ENCODE results near the gene APOL3.

DNA sequence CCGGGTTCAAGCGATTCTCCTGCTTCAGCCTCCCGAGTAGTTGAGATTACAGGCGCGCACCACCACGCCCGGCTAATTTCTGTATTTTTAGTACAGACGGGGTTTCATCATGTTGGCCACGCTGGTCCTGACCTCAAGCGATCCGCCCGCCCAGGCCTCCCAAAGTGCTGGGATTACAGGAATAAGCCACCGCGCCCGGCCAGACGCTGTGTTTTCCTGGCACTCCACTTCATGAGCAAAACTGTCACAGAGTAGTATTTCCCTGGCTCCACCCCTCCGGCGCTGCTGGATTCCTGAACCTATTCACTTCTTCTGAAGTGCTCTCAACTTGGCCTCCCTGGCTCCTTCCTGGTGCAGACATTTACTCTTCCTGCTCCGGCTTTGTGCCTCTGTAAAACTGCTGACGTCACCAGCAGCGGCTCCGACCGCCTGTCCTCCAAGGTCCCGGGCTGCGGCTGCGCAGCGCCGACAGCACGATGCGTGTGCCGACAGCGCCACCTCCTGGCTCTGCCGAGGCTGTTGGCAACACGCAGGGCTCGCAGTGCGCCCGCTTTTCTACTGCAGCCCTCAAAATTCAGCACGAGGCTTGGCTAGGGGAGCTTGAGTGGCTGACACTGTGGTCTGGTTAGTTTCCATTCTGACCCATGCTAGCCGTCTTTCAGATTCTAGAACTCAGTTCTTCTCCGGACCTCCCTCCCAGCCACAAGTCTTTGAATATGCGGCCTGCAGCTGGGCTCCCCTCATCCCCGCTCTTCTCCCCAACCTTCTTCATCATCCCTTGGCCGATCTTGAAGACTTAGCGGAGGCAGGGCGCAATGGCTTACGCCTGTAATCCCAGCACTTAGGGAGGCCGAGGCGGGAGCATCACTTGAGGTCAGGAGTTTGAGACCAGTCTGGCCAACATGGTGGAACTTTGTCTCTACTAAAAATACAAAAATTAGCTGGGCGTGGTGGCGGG lies 36.6 kb downstream of the APOL3 start:
- TF ChIP-seq, protein P1, sequence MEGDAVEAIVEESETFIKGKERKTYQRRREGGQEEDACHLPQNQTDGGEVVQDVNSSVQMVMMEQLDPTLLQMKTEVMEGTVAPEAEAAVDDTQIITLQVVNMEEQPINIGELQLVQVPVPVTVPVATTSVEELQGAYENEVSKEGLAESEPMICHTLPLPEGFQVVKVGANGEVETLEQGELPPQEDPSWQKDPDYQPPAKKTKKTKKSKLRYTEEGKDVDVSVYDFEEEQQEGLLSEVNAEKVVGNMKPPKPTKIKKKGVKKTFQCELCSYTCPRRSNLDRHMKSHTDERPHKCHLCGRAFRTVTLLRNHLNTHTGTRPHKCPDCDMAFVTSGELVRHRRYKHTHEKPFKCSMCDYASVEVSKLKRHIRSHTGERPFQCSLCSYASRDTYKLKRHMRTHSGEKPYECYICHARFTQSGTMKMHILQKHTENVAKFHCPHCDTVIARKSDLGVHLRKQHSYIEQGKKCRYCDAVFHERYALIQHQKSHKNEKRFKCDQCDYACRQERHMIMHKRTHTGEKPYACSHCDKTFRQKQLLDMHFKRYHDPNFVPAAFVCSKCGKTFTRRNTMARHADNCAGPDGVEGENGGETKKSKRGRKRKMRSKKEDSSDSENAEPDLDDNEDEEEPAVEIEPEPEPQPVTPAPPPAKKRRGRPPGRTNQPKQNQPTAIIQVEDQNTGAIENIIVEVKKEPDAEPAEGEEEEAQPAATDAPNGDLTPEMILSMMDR (IDR thresholded peaks at IDR 0.05 in 2 of 3, conservative IDR thresholded peaks at IDR 0.05 in 1 of 3; ENCODE audit: control insufficient read depth in 2 of 3, extremely low read depth in 1 of 3, insufficient read depth in 1 of 3, low read depth in 3 of 3, low read length in 3 of 3) = peak; percentile 98 to 99 (median 99); a peak in 5 of 6 replicates
- no peak for TF ChIP-seq GABPA (IDR thresholded peaks at IDR 0.05; ENCODE audit: low read depth)
- TF ChIP-seq TARDBP (IDR thresholded peaks at IDR 0.05; ENCODE audit: borderline replicate concordance) = no peak
- no peak for TF ChIP-seq POLR2AphosphoS5 (IDR thresholded peaks at IDR 0.05; ENCODE audit: low read length)
- TF ChIP-seq, protein P2, sequence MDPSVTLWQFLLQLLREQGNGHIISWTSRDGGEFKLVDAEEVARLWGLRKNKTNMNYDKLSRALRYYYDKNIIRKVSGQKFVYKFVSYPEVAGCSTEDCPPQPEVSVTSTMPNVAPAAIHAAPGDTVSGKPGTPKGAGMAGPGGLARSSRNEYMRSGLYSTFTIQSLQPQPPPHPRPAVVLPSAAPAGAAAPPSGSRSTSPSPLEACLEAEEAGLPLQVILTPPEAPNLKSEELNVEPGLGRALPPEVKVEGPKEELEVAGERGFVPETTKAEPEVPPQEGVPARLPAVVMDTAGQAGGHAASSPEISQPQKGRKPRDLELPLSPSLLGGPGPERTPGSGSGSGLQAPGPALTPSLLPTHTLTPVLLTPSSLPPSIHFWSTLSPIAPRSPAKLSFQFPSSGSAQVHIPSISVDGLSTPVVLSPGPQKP (IDR thresholded peaks at IDR 0.05; ENCODE audit: low read depth, low read length) = peak; percentile 33; the same call in 1 of the 2 replicates
- no peak for TF ChIP-seq EZH2 (IDR thresholded peaks at IDR 0.05; ENCODE audit: borderline replicate concordance, control insufficient read depth, low read depth, low read length)
- no peak for TF ChIP-seq WRNIP1 (IDR thresholded peaks at IDR 0.05; ENCODE audit: borderline replicate concordance, low read depth, low read length)
- no peak for TF ChIP-seq DPF2 (IDR thresholded peaks at IDR 0.05)
- no peak for TF ChIP-seq NR2C2 (IDR thresholded peaks at IDR 0.05; ENCODE audit: borderline replicate concordance, control insufficient read depth, insufficient read length, low read depth)
- TF ChIP-seq SMAD1 (IDR thresholded peaks at IDR 0.05; ENCODE audit: low read depth, partially characterized antibody) = no peak
- no peak for TF ChIP-seq EP300 (IDR thresholded peaks at IDR 0.05; ENCODE audit: borderline replicate concordance in 1 of 2, control insufficient read depth in 1 of 2, low read depth in 2 of 2, low read length in 2 of 2)
- TF ChIP-seq, protein P3, sequence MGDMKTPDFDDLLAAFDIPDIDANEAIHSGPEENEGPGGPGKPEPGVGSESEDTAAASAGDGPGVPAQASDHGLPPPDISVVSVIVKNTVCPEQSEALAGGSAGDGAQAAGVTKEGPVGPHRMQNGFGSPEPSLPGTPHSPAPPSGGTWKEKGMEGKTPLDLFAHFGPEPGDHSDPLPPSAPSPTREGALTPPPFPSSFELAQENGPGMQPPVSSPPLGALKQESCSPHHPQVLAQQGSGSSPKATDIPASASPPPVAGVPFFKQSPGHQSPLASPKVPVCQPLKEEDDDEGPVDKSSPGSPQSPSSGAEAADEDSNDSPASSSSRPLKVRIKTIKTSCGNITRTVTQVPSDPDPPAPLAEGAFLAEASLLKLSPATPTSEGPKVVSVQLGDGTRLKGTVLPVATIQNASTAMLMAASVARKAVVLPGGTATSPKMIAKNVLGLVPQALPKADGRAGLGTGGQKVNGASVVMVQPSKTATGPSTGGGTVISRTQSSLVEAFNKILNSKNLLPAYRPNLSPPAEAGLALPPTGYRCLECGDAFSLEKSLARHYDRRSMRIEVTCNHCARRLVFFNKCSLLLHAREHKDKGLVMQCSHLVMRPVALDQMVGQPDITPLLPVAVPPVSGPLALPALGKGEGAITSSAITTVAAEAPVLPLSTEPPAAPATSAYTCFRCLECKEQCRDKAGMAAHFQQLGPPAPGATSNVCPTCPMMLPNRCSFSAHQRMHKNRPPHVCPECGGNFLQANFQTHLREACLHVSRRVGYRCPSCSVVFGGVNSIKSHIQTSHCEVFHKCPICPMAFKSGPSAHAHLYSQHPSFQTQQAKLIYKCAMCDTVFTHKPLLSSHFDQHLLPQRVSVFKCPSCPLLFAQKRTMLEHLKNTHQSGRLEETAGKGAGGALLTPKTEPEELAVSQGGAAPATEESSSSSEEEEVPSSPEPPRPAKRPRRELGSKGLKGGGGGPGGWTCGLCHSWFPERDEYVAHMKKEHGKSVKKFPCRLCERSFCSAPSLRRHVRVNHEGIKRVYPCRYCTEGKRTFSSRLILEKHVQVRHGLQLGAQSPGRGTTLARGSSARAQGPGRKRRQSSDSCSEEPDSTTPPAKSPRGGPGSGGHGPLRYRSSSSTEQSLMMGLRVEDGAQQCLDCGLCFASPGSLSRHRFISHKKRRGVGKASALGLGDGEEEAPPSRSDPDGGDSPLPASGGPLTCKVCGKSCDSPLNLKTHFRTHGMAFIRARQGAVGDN (IDR thresholded peaks at IDR 0.05) = no peak
- no peak for TF ChIP-seq SIX5 (IDR thresholded peaks at IDR 0.05; ENCODE audit: low read depth, low read length, severe bottlenecking)
